Astrocyte of the hippocampus (primary cell): ENCODE results near the gene GTPBP6.
"Not testable (repeated sequence)": the region's sequence is repeated elsewhere in the genome, so short reads cannot be mapped to it uniquely, and the experiment has no call there.

Source experiments
- DNase-seq: peaks from one replicate; pipeline ENCODE4 v3.0.0; 2011; ENCODE audit warnings: low read depth, low spot score

The GTPBP6 gene

GRCh38 chrX:316351-317325 lies 2.0 kb downstream of the GTPBP6 start:
- DNase-seq, result no peak

GRCh38 chrX:314781-315595 lies 3.6 kb downstream of the GTPBP6 start:
- DNase-seq, result no peak

GRCh38 chrX:314049-314448 lies 4.5 kb downstream of the GTPBP6 start:
- DNase-seq, result no peak

- DNase-seq, result no peak
Observed at GRCh38 chrX:313546-313945, 5.0 kb downstream of the GTPBP6 start.

DNA sequence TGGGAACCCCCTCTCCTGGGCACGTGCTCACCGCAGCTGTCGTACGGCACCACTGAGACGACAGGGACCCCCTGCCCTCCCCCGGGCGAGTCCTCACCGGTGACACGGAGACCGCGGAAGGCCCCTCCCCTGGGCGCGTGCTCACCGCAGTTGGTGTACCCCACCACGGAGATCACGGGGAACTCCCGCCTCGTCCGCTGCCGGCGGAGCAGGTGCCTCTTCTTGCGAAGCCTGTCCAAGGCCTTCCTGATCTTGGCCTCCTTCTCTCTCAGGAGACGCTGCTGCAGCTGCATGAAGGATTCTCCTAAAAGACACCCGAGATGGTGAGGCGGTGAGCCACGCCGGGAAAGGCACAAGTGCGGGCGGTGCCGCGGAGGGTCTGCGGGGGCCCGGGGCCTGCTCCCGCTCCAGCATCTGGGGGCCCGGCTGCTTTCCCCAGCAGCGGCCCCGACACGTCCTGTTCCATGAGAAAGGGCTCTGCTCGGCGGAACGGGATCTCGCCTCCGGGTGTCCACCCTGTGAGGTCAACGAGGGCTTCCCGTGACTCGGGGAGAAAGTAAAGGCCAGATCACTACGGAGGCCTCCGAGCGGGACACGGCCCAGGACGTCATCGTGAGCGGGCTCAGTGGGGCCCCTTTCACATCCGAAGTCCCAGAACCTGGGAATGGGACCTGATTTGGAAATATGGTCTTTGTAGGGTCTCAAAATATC lies 5.8 kb downstream of the GTPBP6 start:
- no peak for DNase-seq

DNA sequence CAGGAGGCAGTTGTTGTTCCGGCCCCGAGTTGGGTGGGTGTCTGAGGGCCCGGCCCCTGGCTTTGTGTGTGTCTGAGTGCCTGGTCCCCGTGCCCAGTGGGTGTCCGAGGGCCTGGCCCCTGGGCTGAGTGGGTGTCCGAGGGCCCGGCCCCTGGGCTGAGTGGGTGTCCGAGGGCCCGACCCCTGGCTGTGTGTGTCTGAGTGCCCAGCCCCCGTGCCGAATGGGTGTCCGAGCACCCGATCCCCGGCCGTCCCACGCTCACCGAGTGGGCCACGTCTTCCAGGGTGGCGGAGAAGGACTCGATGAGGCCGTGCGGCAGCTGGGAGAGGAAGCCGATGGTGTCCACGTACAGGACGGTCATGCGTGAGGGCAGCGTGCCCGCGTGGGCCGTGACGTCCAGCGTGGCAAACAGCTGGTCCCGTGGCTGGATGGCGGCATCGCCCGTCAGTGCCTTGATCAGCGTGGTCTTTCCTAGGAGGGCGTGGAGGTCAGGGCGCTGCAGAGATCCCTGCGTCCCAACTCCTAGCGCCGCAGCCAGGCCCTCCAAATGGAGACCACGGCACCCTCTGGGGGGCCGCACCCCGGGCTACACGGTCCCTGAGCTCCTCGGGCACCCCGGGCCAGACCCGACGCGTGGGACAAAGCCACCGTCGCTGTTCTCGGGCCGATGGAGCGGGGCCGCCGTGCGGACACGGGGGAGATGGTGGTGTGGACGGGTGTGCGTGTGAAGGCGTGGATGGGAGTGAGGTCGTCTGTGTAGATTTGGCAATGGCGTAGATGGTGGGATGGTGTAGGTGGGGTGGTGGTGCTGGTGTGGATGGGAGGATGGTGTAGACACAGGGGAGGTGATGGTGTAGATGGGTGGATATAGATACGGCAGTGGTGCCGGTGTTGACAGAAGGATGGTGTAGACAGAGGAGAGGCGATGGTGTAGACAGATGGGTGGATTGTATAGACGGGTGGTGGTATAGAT lies 7.2 kb downstream of the GTPBP6 start:
- no peak for DNase-seq

GRCh38 chrX:310621-311155 lies 7.9 kb downstream of the GTPBP6 start:
- DNase-seq, result no peak

DNA sequence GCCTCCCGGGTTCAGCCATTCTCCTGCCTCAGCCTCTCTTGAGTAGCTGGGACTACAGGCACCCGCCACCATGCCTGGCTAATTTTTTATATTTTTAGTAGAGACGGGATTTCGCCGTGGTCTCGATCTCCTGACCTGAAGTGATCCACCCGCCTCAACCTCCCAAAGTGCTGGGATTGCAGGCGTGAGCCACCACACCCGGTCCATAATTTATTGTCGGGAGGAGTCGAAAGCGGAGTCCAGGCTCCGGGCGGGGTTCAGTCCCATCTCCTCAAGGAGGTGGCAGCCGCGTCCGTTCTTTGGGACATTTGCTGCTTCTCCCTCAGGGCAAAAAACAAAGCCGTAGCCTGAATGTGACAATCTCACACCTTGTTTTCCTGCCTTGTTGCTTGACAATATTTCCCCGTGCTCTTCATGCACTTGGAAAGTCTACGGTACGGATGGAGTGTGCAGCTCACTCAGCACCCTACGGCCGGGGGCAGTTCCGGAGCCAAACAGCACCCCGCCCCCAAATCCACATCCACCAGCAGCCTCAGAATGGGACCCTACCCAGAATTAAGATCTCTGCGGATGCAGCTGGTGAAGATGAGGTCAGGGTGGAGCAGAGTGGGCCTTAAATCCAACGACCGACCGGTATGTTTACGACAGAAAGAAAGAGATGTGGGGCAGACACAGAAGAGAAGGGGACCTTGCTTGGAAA lies 9.6 kb downstream of the GTPBP6 start:
- DNase-seq, result no peak

- DNase-seq, result no peak
Observed at GRCh38 chrX:307261-308111, 11.1 kb downstream of the GTPBP6 start.

GRCh38 chrX:306614-307251 lies 11.9 kb downstream of the GTPBP6 start:
- not testable (repeated sequence) for DNase-seq

DNA sequence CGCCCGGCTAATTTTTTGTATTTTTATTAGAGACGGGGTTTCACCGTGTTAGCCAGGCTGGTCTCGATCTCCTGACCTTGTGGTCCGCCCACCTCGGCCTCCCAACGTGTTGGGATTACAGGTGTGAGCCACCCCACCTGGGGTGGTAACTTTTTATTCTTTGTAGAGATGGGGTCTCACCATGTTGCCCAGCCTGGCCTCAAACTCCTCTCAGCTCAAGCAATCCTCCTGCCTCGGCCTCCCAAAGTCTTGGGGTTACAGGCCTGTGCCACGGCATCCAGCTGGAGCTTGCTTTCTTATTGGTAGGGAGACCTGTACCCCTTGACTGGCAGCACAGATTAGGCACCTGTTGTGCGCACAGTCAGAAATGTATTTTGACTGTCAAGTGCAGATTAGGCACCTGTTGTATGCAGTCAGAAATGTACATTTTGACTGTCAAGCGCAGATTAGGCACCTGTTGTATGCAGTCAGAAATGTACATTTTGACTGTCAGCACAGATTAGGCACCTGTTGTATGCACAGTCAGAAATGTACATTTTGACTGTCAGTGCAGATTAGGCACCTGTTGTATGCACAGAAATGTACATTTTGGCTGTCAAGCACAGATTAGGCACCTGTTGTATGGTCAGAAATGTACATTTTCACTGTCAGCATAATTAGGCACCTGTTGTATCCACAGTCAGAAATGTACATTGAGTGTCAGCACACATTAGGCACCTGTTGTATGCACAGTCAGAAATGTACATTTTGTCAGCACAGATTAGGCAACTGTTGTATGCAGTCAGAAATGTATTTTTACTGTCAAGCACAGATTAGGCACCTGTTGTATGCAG lies 12.6 kb downstream of the GTPBP6 start:
- DNase-seq, result not testable (repeated sequence)

DNA sequence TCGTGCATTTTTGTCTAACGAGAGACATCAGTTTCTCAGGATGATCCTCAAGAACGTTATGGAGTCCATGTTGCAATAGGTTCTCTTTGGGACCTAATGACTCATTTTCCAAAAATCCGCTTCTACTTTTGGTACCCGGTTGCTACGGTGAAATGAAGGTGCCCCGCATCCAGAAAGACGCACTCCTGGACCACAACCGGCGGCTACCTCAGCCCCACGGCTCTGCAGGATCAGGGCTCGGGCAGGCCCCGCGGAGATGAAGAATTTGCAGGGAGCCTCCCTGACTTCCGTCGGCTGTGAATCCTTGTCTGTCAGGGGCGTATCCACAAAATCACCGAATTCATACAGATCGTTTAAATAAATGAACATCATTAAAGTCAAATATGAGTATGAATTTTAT lies 15.6 kb downstream of the GTPBP6 start:
- DNase-seq, result no peak

DNA sequence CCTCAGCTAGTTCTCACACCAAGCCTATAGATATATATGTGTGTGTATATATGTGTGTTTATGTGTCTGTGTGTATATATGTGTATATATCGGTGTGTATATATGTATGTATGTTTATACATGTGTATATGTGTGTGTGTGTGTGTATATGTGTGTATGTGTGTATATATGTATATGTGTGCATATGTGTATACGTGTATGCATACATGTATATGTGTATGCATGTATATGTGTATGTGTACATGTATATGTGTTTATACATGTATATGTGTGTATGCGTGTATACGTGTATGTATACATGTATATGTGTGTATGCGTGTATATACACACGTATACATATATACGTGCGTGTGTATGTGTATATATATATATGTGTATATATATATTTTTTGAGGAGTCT lies 18.3 kb downstream of the GTPBP6 start:
- no peak for DNase-seq

DNA sequence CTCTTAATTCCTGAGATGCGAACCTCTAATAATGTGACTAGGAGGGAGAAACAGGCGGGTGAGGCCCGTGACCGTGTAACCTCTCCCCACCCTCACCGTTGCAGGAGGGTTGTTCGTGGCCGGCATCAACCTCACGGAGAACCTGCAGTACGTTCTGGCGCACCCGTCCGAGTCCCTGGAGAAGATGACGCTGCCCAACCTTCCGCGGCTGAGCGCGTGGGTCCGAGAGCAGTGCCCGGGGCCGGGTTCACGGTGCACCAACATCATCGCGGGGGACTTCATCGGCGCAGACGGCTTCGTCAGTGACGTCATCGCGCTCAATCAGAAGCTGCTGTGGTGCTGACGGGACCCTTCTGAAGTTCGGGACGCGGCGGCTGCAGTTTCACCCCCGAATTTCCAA lies 19.6 kb downstream of the GTPBP6 start:
- no peak for DNase-seq

DNA sequence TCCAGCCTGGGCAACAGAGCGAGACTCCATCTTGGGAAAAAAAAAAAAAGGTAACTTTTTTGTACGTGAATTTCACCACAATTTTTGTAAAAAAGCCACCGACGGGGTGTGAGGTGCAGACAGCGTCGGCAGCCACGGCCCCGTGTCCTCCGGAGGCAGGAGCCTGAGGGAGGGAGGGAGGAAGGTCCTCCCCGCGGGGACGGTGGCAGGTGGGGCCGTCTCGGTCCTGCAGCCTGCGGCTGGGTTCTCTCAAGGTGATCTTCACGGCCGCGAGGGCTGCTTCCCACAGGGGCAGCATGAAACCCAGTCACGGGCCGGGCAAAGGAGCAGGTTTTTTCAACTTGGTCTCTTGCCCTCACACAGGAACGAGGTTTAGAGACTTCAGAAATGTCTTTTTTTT lies 23.5 kb downstream of the GTPBP6 start:
- DNase-seq, result no peak

GRCh38 chrX:292900-293897 lies 25.4 kb downstream of the GTPBP6 start:
- DNase-seq, result no peak
